HG03097 (cell line): Measurements from ENCODE around the gene CNIH1.
A peak's percentile ranks its signal among the peaks of the same experiment; 100 is the strongest.

Source experiments
- ATAC-seq: cut with Tn5 transposase; IDR thresholded peaks from one replicate; pipeline ENCODE4 v1.9.1; 2021; ENCODE audit not compliant: unreplicated experiment, low FRiP score

CNIH1 gene

GRCh38 chr14:54440873-54441868 is at the start of gene CNIH1:
TSS of gene CNIH1 (minus strand) at chr14:54441374. CDS start at chr14:54441327, 47 bp downstream.
- peak; percentile 93 for ATAC-seq

- no peak for ATAC-seq
These were observed 49.4 kb upstream of the CNIH1 start for GRCh38 chr14:54490445-54491175.

DNA sequence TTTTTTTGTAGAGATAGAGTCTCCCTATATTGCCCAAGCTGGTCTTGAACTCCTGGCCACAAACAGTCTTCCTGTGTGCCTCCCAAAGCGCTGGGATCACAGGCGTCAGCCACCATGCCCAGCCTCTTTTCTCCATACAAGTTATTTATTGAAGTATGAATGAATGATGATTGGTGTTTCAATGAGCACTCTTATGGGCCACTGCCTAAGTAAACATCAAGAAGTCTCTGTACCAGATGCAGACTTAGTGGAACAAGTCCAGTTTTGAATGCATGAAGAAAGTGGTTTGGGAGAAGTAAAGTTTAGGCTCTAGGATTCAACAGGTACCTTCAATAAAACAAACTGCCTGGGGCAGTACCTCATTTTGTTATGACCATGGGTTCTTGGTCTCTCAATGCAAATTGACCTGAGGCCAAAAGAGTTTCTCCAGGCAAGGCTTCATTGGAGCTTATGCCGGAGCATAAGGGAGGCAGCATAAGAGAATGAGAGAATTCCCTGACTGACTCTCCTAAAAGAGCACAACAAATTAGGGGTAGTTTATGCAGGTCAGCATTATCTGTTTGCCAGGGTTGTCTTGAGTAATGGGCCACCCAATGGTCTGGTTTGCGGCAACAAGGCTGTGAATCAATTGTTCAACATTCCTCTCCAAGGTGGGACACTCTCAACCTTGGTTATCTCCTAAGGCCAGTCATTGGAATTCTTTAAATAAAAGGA is 48.7 kb upstream of the CNIH1 start:
- ATAC-seq, result no peak

- ATAC-seq, result no peak
These were observed 48.1 kb upstream of the CNIH1 start for GRCh38 chr14:54489318-54489683.

GRCh38 chr14:54488646-54489317 is 47.6 kb upstream of the CNIH1 start, which contains the start of gene GMFB:
TSS of gene GMFB (minus strand) at chr14:54488980. CDS start at chr14:54488927, 53 bp downstream.
- ATAC-seq, result peak; percentile 93

GRCh38 chr14:54488318-54488645 is 47.1 kb upstream of the CNIH1 start:
- ATAC-seq, result no peak

DNA sequence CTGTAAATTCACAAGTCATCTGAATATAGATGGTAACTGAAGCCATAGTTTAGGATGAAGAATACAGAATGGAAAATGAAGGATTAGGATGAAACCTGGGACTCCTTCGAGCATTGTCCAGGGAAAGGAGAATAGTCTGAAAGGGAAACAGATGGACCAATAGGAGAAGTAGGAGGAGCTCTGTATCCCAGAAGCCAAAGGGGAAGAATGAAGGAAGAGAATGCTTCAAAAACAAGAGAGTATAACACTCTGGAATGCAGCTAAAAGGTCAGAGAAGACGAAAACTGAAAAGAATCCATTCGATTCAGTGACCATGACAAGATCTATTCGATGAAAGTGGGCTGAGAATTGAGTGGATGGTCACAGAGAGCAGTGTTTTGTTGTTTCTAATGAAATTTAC is 46.6 kb upstream of the CNIH1 start:
- no peak for ATAC-seq

DNA sequence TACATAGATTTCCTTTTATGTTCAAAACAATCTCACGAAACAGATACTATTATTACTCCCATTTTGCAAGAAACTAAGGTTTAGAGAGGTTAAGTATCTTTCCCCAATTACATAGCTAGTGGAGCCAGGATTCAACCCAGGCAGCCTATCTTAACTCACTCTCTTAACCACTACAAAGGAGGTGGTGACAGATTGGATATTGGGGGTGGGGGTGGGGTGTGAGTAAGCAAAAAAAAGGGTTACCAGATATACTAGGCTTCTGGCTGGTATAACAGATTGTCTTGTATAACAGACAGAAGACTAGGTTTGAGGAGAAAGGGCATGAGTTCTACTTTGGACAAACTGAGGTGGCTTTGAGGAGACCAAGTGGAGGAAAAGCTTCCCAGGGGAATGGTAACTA is 45.5 kb upstream of the CNIH1 start:
- ATAC-seq, result no peak

- ATAC-seq, result no peak
These were observed 42.7 kb upstream of the CNIH1 start for GRCh38 chr14:54483846-54484245.

GRCh38 chr14:54483073-54483745 is 42.0 kb upstream of the CNIH1 start:
- no peak for ATAC-seq

- ATAC-seq, result no peak
These were observed 40.5 kb upstream of the CNIH1 start for GRCh38 chr14:54481695-54482094.

GRCh38 chr14:54480830-54481562 is 39.8 kb upstream of the CNIH1 start:
- ATAC-seq, result no peak

DNA sequence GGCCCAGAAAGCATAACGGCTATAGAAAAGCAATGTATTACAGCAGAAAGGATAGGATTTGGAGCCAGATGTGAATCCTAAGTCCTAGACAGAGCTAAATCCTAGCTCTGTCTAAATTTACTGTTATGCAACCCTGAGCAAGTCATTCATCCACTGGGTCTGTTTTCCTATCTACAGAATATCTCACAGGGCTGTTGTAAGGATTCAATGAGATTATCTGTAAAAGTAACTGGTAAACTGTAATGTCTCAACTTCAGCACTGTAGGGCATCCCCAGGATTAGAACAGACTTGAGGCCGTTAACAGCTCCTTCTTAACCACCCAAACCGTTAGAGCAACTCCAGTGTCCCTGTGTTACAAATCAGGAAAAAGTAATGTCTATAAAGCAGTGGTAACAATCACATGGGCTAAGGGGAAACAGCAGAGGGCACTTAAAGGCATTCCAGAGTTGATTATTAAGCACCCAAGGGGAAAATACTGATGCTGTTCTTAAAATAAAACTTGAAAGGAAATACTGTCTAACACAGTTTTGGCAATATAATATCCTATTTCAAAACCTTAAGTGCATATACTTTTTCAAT is 37.6 kb upstream of the CNIH1 start:
- no peak for ATAC-seq

DNA sequence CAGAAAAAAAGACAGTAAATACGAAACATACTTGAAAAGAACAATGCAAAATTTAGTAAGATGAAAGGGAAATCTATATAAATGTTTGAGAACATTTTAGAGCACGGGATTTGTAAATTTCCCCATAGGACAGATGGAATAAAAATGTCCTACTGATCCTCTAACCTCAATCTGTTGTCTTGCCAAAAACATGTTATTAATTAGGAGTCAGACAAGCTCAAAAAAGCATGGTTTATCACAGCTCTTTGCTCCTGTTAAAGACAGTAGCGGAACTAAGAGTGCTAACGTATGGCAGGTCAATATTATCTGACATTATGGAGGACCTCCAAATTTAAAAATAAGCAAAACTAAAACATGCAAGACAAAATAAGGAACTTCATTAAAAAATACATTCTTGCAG is 34.7 kb upstream of the CNIH1 start:
- ATAC-seq, result no peak

DNA sequence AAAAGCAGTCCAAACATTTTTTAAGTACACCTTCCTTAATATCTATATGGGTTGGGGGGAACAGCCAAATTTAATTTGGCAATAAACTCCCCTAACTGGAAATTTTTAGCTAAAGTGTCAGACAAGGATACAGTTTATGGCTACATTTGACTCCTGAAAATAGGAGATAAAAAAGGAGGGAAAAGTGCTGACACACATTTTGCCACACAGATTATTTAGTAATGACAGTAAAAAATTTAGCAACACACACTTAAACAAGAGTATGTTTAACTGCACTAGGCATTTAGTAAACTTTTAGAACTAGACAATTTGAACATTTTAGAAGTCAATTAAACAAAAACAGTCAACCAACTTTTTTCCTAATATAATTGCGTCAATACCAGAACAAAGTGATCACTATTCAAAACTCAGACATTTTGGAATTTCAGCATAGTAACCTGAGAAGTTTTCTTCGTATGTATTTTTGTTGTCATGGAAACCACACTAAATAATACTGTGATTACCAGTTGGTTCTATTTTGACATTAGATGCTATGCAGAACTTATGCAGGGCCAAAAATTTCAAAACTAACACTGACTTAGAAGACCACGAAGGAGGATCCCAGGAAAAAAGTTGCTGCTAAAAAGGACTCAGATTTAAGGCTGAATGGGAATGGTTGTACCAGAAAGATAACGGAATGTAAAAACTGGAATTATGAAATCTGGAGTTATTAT is 34.2 kb upstream of the CNIH1 start:
- no peak for ATAC-seq

DNA sequence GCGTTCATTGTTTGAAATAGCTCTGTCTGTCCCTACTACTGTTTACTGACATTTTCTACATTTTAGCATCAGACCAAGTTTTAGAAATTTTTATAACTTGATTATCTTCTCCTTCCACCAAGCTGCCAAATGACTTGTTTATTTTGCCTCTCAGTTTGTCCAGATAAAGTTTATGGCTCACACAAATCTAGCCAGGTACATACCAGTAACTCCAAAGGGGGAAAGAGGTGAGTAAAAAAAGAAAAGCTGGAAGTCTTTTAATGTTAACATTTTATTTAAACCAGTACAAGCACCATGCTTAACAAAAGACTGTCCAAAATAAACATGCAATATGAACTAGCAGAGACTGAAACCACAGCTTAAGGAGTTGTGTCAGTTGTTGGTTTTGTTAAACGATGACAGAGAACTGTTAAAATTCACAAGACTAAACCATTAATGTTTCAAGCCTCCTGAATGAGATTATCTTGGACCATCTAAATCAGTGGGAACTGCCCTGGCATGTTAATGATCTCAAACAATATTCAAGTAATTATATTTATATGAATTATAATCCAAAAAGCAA is 33.1 kb upstream of the CNIH1 start:
- ATAC-seq, result no peak

GRCh38 chr14:54472315-54472714 is 31.1 kb upstream of the CNIH1 start:
- ATAC-seq, result no peak

GRCh38 chr14:54471641-54472040 is 30.5 kb upstream of the CNIH1 start:
- no peak for ATAC-seq
